ENCODE data around the gene PSMD6. TPM values are rescaled to one million over a fixed set of nuclear protein-coding genes. Genes with fewer than 3 reads are reported as not detected.

The PSMD6 gene
- total RNA-seq, 2 experiments from 2014 or later: 68.0 to 94.9 TPM

DNA sequence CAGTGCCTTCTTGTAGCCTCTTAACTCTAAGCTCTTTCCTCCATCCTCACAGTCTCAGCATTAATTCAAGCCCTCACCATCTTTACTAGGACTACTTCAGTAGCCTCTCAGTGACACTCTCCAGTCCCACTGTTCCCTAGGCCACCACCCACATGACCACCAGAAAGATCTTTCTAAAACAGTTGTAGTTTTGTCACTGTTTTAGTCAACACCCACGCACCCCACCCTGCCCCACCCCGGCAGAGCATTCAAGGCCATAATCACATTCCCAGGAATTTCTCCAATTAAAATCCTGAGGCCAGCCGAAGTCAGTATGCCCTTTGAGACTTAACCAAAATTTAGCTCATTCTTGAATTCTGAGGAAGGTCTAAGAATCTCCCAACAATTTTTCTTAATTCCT, 31.2 kb upstream of the PSMD6 start:
- no peak for DNase-seq
- Mint-ChIP-seq H3K27me3 (peaks cover 19% of the 10 kb centered on the region), H3K36me3 (no peaks in the 10 kb centered on the region), H3K4me3 (no peak overlapping the region), H3K4me1 (peaks cover 2% of the 10 kb centered on the region), H3K9me3 (ENCODE audit: low read depth) (no peaks in the 10 kb centered on the region), H3K27ac (no peak overlapping the region)
- no peak for ATAC-seq
- CTCF ChIA-PET: no interaction called here

DNA sequence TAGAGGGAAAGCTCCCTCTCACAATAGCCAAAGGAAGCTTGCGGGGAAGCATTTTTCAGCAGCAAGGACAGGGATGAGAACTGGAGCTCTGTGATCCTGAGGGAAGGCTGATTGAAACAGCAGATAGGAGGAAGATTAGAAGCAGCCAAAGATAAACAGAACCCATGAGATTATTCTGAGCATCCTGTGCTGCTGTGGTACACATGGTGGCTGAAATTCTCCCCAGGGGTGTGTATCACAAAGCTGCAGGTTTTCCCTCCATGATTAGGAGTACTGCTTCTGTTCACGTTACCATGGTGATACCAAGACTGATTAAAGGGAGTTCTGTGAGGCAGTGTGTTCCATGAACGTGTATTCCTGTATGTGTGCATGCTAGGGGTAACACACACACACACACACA, 30.3 kb upstream of the PSMD6 start:
- ATAC-seq (no peak), DNase-seq (no peak)
- Mint-ChIP-seq H3K4me3 (no peak overlapping the region), H3K27me3 (peaks cover 18% of the 10 kb centered on the region), H3K36me3 (no peaks in the 10 kb centered on the region), H3K4me1 (peaks cover 10% of the 10 kb centered on the region), H3K27ac (no peak overlapping the region), H3K9me3 (ENCODE audit: low read depth) (no peaks in the 10 kb centered on the region)
- CTCF ChIA-PET: interaction anchor here (1.2 kb wide), 1 partner anchor 22 kb away, joined by 4 read pairs; no protein-coding TSS in a partner anchor

DNA sequence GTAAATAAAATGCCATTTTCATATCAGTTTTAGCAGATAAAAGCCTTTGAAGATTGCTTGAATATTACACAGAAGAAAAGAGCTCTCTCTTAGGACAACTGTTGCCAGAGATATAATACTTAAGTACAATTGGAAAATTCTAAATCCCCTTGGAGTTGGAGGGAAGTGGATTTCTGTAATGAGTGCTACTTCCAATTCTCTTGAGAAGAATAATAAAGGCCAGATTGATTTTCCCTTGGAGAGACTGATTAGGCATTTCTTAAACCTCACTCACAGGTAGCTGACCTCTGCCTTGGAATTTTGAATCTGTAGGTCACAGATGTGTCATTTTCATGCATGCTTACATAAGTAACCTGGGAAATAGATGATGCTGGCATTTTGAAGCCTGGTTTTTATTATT, 29.8 kb upstream of the PSMD6 start:
- CTCF ChIA-PET: interaction anchor here (1.2 kb wide), 1 partner anchor 22 kb away, joined by 4 read pairs; no protein-coding TSS in a partner anchor
- Mint-ChIP-seq H3K27ac (no peak overlapping the region), H3K9me3 (ENCODE audit: low read depth) (no peaks in the 10 kb centered on the region), H3K27me3 (peaks cover 16% of the 10 kb centered on the region), H3K4me3 (no peak overlapping the region), H3K36me3 (no peaks in the 10 kb centered on the region), H3K4me1 (peaks cover 12% of the 10 kb centered on the region)
- no peak for ATAC-seq
- DNase-seq: no peak

DNA sequence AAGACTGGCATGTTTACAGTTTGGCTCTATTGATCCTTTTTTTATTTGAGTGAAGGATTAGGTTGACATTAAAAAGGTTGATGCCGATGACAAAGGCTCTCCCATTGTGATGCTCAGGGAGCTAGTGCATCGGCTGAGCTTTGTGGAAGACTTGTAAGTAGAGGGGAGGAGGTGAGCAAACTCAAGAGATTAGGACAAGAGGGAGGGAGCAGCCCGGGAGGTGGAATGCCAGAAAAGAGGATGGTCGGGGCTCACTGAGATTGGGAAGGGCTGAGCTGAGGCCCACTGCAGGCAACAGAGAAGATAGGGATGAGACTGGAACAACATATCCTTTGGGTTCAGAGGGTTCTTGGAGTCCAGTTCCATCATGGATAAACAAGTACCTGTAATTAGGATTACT, 26.5 kb upstream of the PSMD6 start:
- Mint-ChIP-seq H3K36me3 (no peaks in the 10 kb centered on the region), H3K27ac (no peak overlapping the region), H3K4me1 (peaks cover 12% of the 10 kb centered on the region), H3K9me3 (ENCODE audit: low read depth) (no peaks in the 10 kb centered on the region), H3K27me3 (peaks cover 26% of the 10 kb centered on the region), H3K4me3 (no peak overlapping the region)
- CTCF ChIA-PET: no interaction called here
- ATAC-seq (no peak), DNase-seq (no peak)

DNA sequence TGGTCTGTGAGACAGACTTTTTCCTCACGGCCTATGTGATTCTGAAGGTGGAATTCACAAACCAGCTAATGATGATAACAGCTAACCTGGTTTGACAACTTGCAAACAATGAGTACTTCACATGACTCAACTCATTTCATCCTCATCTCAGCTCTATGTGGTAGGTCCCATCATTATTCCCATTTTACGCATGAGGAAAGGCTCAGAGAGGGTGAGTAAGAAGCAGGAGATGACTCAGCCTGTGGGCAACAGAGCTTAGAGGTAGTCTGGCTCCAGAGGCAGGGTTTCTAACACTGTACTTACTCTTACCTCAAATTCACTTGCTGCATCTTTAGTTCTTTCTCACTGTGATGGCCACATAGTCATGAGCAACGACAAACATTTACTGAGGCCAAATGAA, 25.8 kb upstream of the PSMD6 start:
- ATAC-seq (no peak), DNase-seq (no peak)
- Mint-ChIP-seq H3K27ac (no peak overlapping the region), H3K4me1 (peaks cover 12% of the 10 kb centered on the region), H3K27me3 (peaks cover 26% of the 10 kb centered on the region), H3K4me3 (no peak overlapping the region), H3K9me3 (ENCODE audit: low read depth) (no peaks in the 10 kb centered on the region), H3K36me3 (no peaks in the 10 kb centered on the region)
- CTCF ChIA-PET: interaction anchor here (1.3 to 1.5 kb wide), 2 partner anchors 19 to 25 kb away, joined by 3 to 5 read pairs; partner anchors contain the start of gene PSMD6

DNA sequence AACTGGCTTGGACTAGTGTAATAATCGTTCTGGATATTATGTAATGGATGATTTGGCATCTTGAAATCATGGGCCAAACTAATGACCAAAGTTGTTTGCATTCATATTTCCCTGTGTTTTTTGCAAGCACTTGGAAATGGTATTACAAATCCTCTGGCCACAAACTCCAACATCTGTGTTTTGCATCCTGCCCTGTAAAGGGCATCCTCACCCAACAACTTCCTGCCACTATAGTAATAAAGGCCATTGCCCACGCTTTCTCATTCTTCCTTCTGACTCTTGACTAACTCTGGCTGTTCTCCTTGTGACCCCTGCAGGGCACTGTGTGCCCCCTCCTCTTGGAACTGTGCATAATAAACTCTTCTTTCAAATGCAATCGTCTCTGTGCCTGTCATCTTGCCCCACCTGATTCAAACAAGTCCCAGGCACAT, 25.4 kb upstream of the PSMD6 start:
- CTCF ChIA-PET: interaction anchor here (1.3 to 1.5 kb wide), 2 partner anchors 18 to 25 kb away, joined by 3 to 5 read pairs; partner anchors contain the start of gene PSMD6

DNA sequence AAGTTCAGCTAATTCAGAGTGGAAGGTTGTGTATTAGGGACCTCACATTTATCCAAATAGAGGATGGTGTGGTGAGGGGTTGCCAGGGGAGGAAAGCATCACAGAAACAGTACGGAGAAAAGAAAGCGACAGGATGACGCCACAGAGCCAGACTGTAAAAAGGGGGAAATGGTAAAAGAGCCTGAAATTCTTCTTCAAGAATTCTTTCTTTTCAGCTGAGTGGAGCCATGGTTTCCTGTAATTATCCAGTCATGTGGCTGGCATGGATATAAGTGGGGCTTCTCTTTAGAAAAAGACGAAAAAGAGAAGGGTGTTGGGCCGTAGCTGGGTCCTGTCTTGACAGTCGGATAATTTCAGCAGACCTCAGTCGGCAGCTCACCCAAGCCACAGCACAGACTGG, 24.5 kb upstream of the PSMD6 start:
- CTCF ChIA-PET: interaction anchor here (1.3 to 1.5 kb wide), 2 partner anchors 17 to 24 kb away, joined by 3 to 5 read pairs; partner anchors contain the start of gene PSMD6
- ATAC-seq: no peak

More for the DNA sequence above, 25.4 kb upstream of the PSMD6 start:
- Mint-ChIP-seq H3K27me3 (peaks cover 27% of the 10 kb centered on the region), H3K36me3 (no peaks in the 10 kb centered on the region), H3K27ac (no peak overlapping the region), H3K4me3 (no peak overlapping the region), H3K9me3 (ENCODE audit: low read depth) (no peaks in the 10 kb centered on the region), H3K4me1 (peaks cover 12% of the 10 kb centered on the region)
- DNase-seq: no peak
- no peak for ATAC-seq

DNA sequence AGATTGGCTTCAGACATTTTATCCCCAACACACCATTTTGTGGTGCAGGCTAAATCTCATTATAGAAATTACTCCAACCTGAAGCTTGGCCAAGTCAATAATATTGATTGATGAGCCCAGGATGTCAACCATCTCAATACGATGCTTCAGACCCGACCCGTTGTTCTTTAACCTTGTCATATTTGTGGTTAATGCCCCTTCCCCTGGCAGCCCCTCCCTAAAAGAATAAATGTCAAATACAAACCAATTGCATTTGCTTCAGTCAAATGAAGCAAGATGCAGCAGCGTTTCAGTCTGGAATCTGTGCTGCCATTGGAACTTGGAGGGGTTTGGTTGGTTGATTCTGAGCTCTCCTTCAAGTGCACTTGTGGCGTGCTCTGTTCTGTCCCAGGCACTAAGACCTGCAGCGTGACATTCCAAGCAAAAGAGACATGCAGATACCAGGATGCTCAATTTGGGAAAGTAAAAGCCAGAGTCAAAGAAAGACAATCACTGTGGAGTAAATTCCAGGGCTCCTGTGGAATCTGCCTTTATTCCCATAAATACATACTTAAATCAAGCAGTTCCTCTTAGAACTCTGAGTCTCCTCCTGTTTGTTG, 23.8 kb upstream of the PSMD6 start:
- H3K4me3 Mint-ChIP-seq: no peak overlapping the region
- peaks cover 34% of the 10 kb centered on the region for H3K27me3 Mint-ChIP-seq
- CTCF ChIA-PET: interaction anchor here (1.5 kb wide), 1 partner anchor 437 kb away, joined by 3 read pairs; no protein-coding TSS in a partner anchor
- H3K4me1 Mint-ChIP-seq: peaks cover 12% of the 10 kb centered on the region
- no peaks in the 10 kb centered on the region for H3K9me3 Mint-ChIP-seq (ENCODE audit: low read depth)
- no peak for ATAC-seq
- no peak for DNase-seq
- no peak overlapping the region for H3K27ac Mint-ChIP-seq
- H3K36me3 Mint-ChIP-seq: no peaks in the 10 kb centered on the region

More for the DNA sequence above, 24.5 kb upstream of the PSMD6 start:
- H3K27ac Mint-ChIP-seq: no peak overlapping the region
- H3K36me3 Mint-ChIP-seq: no peaks in the 10 kb centered on the region
- H3K9me3 Mint-ChIP-seq (ENCODE audit: low read depth): no peaks in the 10 kb centered on the region
- no peak overlapping the region for H3K4me3 Mint-ChIP-seq
- H3K4me1 Mint-ChIP-seq: peaks cover 12% of the 10 kb centered on the region
- DNase-seq: no peak
- H3K27me3 Mint-ChIP-seq: peaks cover 32% of the 10 kb centered on the region

DNA sequence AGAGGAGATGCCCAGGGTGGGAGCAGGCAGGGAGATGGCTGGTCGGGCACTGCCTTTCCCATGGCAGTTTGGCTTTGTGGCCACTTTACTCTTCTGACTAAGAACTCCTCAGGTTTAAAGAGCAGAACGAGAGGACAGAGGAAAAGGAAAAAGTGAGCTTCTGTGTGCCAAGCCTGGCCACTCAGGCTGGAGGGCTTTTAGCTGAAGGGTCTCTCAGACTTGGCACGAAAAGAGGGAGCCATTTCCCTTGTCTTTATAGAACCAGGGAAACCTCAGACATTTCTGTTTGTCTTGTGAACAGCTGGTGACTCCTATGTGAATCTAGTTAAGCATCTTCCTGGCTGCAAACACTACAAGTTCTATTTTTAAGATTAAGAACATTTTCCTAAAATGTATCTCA, 23.3 kb upstream of the PSMD6 start:
- CTCF ChIA-PET: interaction anchor here (1.5 kb wide), 1 partner anchor 438 kb away, joined by 3 read pairs; no protein-coding TSS in a partner anchor

DNA sequence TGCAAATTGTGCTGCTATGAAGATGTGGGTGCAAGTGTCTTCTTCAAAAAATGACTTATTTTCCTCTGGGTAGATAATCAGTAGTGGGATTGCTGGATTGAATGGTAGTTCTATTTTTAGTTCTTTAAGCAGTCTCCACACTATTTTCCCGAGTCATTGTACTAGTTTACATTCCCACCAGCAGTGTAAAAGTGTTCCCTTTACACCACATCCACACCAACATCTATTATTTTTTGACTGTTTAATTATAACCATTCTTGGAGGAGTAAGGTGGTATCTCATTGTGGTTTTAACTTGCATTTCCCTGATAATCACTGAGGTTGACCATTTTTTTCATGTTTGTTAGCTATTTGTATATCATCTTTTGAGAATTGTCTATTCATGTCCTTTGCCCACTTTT, 19.7 kb upstream of the PSMD6 start:
- H3K27me3 Mint-ChIP-seq: peaks cover 39% of the 10 kb centered on the region
- H3K9me3 Mint-ChIP-seq (ENCODE audit: low read depth): no peaks in the 10 kb centered on the region
- H3K4me3 Mint-ChIP-seq: no peak overlapping the region
- CTCF ChIA-PET: interaction anchor here (1.4 kb wide), 1 partner anchor 12 kb away, joined by 5 read pairs; no protein-coding TSS in a partner anchor
- H3K4me1 Mint-ChIP-seq: no peaks in the 10 kb centered on the region
- no peak for DNase-seq
- no peak overlapping the region for H3K27ac Mint-ChIP-seq
- no peaks in the 10 kb centered on the region for H3K36me3 Mint-ChIP-seq
- ATAC-seq: no peak

More for the DNA sequence above, 23.3 kb upstream of the PSMD6 start:
- ATAC-seq (no peak), DNase-seq (no peak)
- Mint-ChIP-seq H3K9me3 (ENCODE audit: low read depth) (no peaks in the 10 kb centered on the region), H3K4me3 (no peak overlapping the region), H3K27me3 (peaks cover 37% of the 10 kb centered on the region), H3K27ac (no peak overlapping the region), H3K4me1 (peaks cover 12% of the 10 kb centered on the region), H3K36me3 (no peaks in the 10 kb centered on the region)

DNA sequence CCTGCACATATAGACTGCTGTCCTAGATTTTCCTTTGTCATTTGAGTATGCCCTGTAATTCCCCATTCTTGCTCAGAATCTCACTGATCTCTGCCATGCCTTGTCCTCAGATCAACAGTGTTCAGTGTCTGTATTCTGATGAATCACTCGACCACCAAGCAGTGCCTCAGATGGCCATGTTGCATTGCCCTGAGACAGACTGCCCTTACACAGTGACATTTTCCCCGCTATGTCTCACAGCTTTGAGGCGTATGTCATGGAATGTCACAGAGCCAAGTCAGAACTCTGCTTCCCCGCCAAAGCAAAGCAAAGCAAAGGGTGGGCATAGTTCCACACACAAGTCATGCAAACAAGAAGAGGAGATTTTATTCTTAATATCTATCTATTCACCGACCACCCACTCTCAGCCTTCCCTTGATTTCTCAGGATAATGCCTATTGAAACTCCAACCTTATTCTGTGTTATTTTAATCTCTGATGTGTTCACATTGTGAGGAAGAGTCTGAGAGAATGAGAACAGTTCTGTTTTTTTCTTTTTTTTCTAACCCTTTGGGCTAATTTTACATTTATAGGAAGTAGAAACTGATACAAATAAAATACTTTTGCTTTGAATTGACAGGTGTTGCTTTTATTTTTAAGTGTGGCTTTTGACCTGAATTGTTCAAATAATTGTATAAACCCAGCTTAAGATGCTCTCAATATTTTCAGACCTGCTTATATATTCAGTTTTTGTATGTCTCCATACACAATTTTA, 16.9 kb upstream of the PSMD6 start:
- CTCF ChIA-PET: interaction anchor here (0.8 kb wide), 1 partner anchor 20 kb away, joined by 3 read pairs; no protein-coding TSS in a partner anchor
- H3K27me3 Mint-ChIP-seq: peaks cover 28% of the 10 kb centered on the region
- H3K4me1 Mint-ChIP-seq: no peaks in the 10 kb centered on the region
- no peak overlapping the region for H3K27ac Mint-ChIP-seq
- DNase-seq (no peak), ATAC-seq (no peak)
- no peak overlapping the region for H3K4me3 Mint-ChIP-seq
- no peaks in the 10 kb centered on the region for H3K9me3 Mint-ChIP-seq (ENCODE audit: low read depth)
- peaks cover 1% of the 10 kb centered on the region for H3K36me3 Mint-ChIP-seq

DNA sequence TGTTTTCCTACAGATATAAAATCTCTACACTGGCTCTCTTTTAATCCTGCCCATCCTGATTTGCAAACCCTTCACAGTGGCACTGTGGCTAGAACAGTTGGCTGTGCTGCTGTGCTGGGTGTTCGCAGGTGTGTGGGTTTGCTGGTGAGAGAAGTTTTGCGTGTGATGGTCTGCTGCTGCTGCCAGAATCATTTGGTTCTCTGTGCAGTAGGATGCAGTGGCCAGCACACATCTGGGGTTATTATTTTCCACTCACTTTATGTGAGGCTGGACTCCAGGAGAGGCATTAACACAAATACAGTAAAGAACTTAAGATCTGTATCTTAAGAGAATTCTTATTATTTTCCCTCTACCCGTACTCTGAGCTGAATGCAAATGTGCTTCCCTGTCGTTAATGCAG, 16.0 kb upstream of the PSMD6 start:
- no peak overlapping the region for H3K4me3 Mint-ChIP-seq
- CTCF ChIA-PET: no interaction called here

DNA sequence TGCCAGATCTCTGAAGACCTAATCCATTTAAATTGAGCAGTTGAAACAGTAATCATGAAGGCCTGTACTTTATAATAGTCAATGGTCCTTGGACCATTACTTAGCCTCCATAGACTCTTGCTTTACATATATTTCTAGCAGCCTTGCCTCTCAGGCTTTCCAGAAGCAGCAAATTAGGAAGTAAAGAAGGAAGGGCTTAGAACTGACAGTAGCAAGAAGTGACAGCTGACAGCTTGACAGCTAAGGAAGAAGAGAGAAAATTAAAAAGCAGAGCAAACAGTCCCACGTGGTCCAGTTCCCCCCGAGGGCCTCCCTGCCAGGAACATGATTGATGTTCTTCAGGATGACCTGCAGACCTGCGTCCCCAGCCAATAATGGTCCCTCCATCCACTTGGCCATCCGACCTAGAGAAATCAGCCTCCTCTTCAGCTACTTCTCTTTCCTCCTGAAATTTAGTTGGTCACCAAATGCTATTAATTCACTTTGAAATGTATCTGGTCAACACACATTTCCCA, 15.0 kb upstream of the PSMD6 start:
- DNase-seq: no peak
- Mint-ChIP-seq H3K27me3 (peaks cover 32% of the 10 kb centered on the region), H3K27ac (no peak overlapping the region)

More for the DNA sequence above, 16.0 kb upstream of the PSMD6 start:
- no peak overlapping the region for H3K27ac Mint-ChIP-seq
- H3K4me1 Mint-ChIP-seq: peaks cover 2% of the 10 kb centered on the region
- H3K9me3 Mint-ChIP-seq (ENCODE audit: low read depth): peaks cover 3% of the 10 kb centered on the region
- peaks cover 33% of the 10 kb centered on the region for H3K27me3 Mint-ChIP-seq
- peaks cover 1% of the 10 kb centered on the region for H3K36me3 Mint-ChIP-seq
- no peak for ATAC-seq
- DNase-seq: no peak

More for the DNA sequence above, 15.0 kb upstream of the PSMD6 start:
- Mint-ChIP-seq H3K9me3 (ENCODE audit: low read depth) (peaks cover 6% of the 10 kb centered on the region), H3K36me3 (peaks cover 3% of the 10 kb centered on the region), H3K4me1 (peaks cover 2% of the 10 kb centered on the region), H3K4me3 (no peak overlapping the region)
- ATAC-seq: no peak
- CTCF ChIA-PET: interaction anchor here (0.9 to 2.6 kb wide), 2 partner anchors 12 to 15 kb away, joined by 3 to 6 read pairs; no protein-coding TSS in a partner anchor
